Breast epithelium (tissue), 4 donors: ENCODE data around the gene NRP1. TPM values are rescaled to one million over a fixed set of nuclear protein-coding genes. Genes with fewer than 3 reads are reported as not detected.

Source experiments
- DNase-seq, 2 donors: peaks; one replicate each; pipeline ENCODE4 v3.0.0-alpha.2; 2019; ENCODE audit warnings: low spot score in 2 of 2
- H3K27ac ChIP-seq, 2 donors: fragments of 200-600 bp; sonication (generic) in 1 of 2; one replicate each; pipeline ENCODE4 v1.5.1; 2016 to 2019; ENCODE audit warnings: mild to moderate bottlenecking in 1 of 2
- H3K27me3 ChIP-seq, 2 donors: fragments of 200-600 bp; sonication (generic) in 1 of 2; one replicate each; pipeline versions ENCODE4 v1.5.1 to v1.6.0; 2017 to 2019; ENCODE audit warnings: control low read depth in 1 of 2, mild to moderate bottlenecking in 1 of 2
- H3K36me3 ChIP-seq: fragments of 200-600 bp; one replicate; pipeline ENCODE4 v1.5.1; 2019
- H3K4me1 ChIP-seq, 2 donors: fragments of 200-600 bp; sonication (generic); one replicate each; pipeline ENCODE4 v1.5.1; 2016 to 2019; ENCODE audit warnings: control low read depth in 1 of 2
- H3K4me3 ChIP-seq, 3 donors: fragments of 200-600 bp; sonication (generic); 1 replicate in 2 of 3; 2 replicates in 1 of 3; pipeline ENCODE4 v1.5.1; 2016 to 2019; ENCODE audit warnings: mild to moderate bottlenecking in 3 of 3, moderate library complexity in 2 of 3
- H3K9me3 ChIP-seq, 2 donors: fragments of 200-600 bp; sonication (generic) in 1 of 2; one replicate each; pipeline ENCODE4 v1.5.1; 2016 to 2019; ENCODE audit warnings: control low read depth in 1 of 2
- POLR2A ChIP-seq: fragments of 450-650 bp; IDR thresholded peaks from one replicate; pipeline ENCODE4 v1.6.1; 2016; ENCODE audit warnings: antibody characterized with exemption, mild to moderate bottlenecking, moderate library complexity
- POLR2AphosphoS5 ChIP-seq, 3 donors: sonication (generic); formaldehyde crosslinking; IDR thresholded peaks; one replicate each; pipeline ENCODE4 v1.6.1; 2017; ENCODE audit warnings: antibody characterized with exemption in 3 of 3
- intact Hi-C: fragments of 100-400 bp; cut with DNase I; formaldehyde crosslinking; loops from one replicate; pipeline ENCODE4 v1.15.1; 2023; ENCODE audit warnings: low total_unique reads
- total RNA-seq, 3 donors: library from RNA; depleted of rRNA; stranded (reverse); fragments of >200 nt; gene quantifications; one replicate each; pipeline ENCODE4 v1.1.0, GENCODE V29; 2016
- TF ChIP-seq, protein P1 (sequence below), 3 donors: fragments of 450-650 bp; IDR thresholded peaks; one replicate each; pipeline ENCODE4 v1.5.1; 2016 to 2017; ENCODE audit warnings: antibody characterized with exemption in 3 of 3, mild to moderate bottlenecking in 3 of 3, moderate library complexity in 3 of 3

NRP1 gene
- total RNA-seq, 3 donors from 2014 or later = 50.8 to 76.0 (median 74.7) TPM

DNA sequence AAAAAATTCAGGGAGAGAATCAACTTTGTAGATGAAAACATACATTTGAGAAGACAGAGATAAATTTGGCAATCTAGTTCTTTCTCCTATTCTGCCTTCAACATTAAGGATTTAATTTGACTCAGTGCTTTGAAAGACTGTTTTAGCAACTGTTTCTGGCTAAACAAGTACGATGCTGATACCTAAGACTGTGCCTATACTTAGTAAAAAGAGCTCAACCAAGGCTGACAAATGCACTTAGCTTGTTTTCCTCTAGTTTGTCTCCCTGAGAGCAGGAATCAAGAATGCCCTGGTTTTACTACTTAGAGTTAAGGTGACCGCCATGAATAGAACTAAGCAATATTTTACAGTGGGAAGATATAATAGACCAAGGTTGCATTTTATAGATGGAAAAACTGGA lies 49.5 kb downstream of the NRP1 start:
- Histone ChIP-seq H3K4me3 (no peak overlapping the region), H3K9me3 (no peaks in the 10 kb centered on the region), H3K27me3 (no peaks in the 10 kb centered on the region), H3K36me3 (no peaks in the 10 kb centered on the region), H3K27ac (no peak overlapping the region), H3K4me1 (no peaks in the 10 kb centered on the region)
- no peak for TF ChIP-seq POLR2AphosphoS5 (IDR thresholded peaks at IDR 0.05)
- TF ChIP-seq, protein P1, sequence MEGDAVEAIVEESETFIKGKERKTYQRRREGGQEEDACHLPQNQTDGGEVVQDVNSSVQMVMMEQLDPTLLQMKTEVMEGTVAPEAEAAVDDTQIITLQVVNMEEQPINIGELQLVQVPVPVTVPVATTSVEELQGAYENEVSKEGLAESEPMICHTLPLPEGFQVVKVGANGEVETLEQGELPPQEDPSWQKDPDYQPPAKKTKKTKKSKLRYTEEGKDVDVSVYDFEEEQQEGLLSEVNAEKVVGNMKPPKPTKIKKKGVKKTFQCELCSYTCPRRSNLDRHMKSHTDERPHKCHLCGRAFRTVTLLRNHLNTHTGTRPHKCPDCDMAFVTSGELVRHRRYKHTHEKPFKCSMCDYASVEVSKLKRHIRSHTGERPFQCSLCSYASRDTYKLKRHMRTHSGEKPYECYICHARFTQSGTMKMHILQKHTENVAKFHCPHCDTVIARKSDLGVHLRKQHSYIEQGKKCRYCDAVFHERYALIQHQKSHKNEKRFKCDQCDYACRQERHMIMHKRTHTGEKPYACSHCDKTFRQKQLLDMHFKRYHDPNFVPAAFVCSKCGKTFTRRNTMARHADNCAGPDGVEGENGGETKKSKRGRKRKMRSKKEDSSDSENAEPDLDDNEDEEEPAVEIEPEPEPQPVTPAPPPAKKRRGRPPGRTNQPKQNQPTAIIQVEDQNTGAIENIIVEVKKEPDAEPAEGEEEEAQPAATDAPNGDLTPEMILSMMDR (IDR thresholded peaks at IDR 0.05) = no peak
- no peak for DNase-seq
- intact Hi-C loops = loop anchor here (5.0 kb wide), 1 partner anchor 652 kb away; no protein-coding TSS in a partner anchor

DNA sequence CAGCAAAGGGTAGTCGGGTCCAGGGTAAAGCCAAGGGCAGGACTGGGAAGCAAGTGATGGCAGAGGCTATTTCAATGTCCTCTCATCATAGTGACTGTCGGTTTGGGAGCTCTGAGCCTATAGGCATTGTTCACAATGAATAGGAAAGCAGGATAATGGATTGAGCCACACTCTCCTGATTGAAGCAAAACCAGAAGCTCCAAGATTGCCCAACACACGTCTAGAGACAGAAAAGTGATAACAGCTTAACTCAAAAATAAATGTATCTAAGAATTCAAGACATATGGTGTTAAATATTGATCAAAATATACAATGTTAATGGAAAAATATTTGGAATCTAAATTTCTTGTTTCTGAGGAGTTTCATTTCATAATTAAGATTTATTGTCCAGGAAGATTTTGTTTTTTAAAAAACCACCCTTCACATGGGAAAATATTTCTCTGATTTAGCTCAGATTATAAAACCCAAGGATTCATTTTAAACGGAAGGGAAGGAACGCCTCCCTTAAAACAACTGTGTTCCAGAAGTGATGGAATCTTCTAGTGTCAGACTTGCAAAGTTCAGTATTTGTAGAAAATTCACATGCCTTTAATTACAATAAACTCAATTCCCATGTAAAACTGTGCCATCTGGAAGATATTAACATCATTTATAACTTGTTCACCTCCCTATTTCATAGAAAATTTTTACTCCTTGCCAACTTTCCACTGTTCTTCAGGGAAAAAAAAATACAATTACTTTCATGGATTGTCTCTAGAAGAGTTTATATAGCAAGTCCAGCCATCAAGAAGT lies 54.5 kb downstream of the NRP1 start:
- intact Hi-C loops = no loop called here
- Histone ChIP-seq H3K27ac (peak overlapping the region in 1 of 2 donors; percentile 7), H3K36me3 (no peaks in the 10 kb centered on the region), H3K4me3 (no peak overlapping the region), H3K27me3 (no peaks in the 10 kb centered on the region), H3K9me3 (no peaks in the 10 kb centered on the region), H3K4me1 (no peaks in the 10 kb centered on the region)
- no peak for TF ChIP-seq POLR2A
- TF ChIP-seq, protein P1 (IDR thresholded peaks at IDR 0.05) = no peak
- no peak for TF ChIP-seq POLR2AphosphoS5 (IDR thresholded peaks at IDR 0.05)
- DNase-seq = no peak

DNA sequence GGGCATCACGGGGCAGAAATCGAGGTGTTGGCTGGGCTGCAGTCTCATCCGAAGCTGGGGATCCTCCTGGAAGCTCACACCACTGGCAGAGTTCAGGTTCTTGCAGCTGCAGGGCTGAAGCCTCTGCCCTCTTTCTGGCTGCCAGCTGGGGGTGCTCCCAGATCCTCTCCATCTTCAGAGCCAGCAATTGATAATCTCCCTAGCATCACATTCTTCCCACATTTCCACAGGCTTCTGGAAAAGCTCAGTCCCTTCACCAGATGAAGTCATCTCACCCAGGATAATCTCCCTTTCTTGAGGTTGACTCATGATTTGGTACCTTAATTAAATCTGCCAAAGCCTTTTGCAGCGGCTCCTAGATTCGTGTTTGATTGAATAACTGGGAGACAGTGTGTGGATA lies 55.2 kb downstream of the NRP1 start:
- H3K9me3 ChIP-seq = no peaks in the 10 kb centered on the region
- TF ChIP-seq, protein P1 (IDR thresholded peaks at IDR 0.05) = no peak
- no peak for TF ChIP-seq POLR2AphosphoS5 (IDR thresholded peaks at IDR 0.05)
- TF ChIP-seq POLR2A = no peak
- DNase-seq = no peak
- no peaks in the 10 kb centered on the region for H3K4me1 ChIP-seq
- no peaks in the 10 kb centered on the region for H3K27me3 ChIP-seq
- intact Hi-C loops = no loop called here
- H3K27ac ChIP-seq = no peak overlapping the region
- H3K36me3 ChIP-seq = no peaks in the 10 kb centered on the region
- no peak overlapping the region for H3K4me3 ChIP-seq

DNA sequence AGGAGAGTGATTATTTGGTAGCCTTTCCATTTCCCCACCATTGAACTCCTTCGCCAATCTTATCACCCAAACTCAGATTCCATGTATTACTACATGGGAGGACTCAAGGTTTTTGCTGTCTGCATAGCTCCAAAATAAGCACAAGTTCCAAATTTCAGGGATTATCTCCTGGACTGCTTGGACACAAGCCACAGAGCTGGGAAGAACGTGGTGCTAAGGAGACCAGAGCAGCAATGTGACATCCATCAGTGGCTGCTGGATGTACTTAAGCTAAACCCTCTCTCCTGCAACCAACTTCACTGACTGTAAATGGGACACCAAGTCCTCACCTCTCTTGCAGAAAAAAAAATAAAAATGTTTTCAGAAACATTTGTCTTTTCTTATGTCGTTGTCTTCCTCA lies 56.3 kb downstream of the NRP1 start:
- Histone ChIP-seq H3K27me3 (no peaks in the 10 kb centered on the region), H3K36me3 (no peaks in the 10 kb centered on the region), H3K9me3 (no peaks in the 10 kb centered on the region), H3K4me3 (no peak overlapping the region), H3K27ac (no peak overlapping the region), H3K4me1 (peaks cover 0 to 3% of the 10 kb centered on the region in 2 donors)
- no peak for DNase-seq
- TF ChIP-seq, protein P1 (IDR thresholded peaks at IDR 0.05) = no peak
- TF ChIP-seq POLR2A (no peak), POLR2AphosphoS5 (IDR thresholded peaks at IDR 0.05) (no peak)
- intact Hi-C loops = no loop called here

DNA sequence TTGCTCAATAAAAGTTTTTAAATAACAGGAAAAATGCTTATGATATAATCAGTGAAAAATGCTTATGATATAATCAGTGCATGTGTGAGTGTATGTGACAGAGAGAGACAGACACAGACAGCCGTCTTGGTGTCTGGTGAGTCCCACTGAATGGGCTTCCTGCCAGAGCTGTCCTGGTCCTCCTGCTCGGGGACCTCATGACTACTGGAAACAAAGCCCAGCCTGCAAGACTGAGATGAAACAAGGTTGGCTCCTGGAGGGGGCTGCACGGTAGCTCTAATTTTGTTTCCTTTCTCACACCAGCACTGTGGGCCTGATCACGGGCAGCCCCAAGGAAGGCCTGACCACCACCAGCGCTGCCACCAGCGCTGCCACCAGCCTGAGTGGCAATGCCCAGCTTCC lies 57.3 kb downstream of the NRP1 start:
- intact Hi-C loops = no loop called here
- H3K4me1 ChIP-seq = peaks cover 0 to 5% of the 10 kb centered on the region in 2 donors
- H3K27ac ChIP-seq = peak overlapping the region in 1 of 2 donors; percentile 16
- no peak for DNase-seq
- H3K9me3 ChIP-seq = no peaks in the 10 kb centered on the region
- TF ChIP-seq POLR2A (no peak), POLR2AphosphoS5 (IDR thresholded peaks at IDR 0.05) (no peak)
- TF ChIP-seq, protein P1 (IDR thresholded peaks at IDR 0.05) = no peak
- H3K27me3 ChIP-seq = no peaks in the 10 kb centered on the region
- H3K4me3 ChIP-seq = no peak overlapping the region
- no peaks in the 10 kb centered on the region for H3K36me3 ChIP-seq
